ENCODE data around the gene CDKN1B.

Gene CDKN1B

DNA sequence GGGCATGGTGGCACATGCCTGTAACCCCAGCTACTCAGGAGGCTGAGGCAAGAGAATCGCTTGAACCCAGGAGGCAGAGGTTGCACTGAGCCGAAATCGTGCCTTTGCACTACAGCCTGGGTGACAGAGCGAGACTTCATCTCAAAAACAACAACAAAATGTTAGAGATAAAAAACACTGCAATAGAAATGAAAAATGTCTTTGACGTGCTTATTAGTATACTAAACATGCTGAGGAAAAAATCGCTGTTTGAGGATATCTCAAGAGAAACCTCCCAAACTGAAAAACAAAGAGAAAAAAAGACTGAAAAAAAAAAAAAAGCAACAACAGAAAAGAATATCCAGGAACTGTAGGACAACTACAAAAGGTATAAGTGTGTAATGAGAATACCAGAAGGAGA, 53.1 kb downstream of the CDKN1B start:
- DNase-seq, result no peak
